ENCODE results near the gene FBXO33.

FBXO33 gene

DNA sequence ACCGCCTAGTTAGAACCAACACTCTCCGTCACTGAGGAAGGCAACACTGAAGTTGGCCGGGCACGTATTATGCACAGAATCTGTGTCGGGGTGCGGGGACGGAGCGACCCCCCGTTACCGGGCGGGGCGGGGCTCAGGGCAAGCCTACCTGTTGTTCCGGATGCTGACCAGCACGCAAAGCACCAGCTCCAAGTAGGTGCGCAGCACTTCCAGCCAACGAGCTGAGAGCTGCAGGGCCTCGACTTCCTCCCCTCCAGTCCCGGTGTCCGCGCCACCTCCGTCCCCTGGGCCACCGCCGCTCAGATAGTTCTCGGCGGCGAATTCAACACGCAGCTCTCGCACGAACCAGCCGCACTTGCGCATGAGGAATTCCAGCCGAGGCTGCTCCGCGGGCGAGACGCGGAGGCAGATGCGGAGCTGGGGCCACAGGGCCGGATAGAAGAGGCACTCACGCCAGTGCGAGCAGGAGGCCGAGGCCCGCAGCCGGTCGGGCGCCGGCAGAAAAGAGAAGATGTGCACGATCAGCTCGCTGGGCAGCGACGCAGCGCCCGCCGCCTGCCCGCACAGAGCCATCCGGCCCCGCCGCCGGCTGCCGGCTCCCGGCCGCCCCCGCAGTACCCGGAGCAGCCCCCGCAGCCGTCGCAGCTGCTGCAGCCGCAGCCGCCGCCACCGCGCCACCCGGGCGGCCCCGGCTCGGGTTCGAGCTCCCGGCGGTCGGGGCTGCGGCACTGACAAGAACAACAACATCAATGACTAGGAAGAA is 636 bp downstream of the FBXO33 start:
- DNase-seq (ENCODE audit: low spot score): no peak

DNA sequence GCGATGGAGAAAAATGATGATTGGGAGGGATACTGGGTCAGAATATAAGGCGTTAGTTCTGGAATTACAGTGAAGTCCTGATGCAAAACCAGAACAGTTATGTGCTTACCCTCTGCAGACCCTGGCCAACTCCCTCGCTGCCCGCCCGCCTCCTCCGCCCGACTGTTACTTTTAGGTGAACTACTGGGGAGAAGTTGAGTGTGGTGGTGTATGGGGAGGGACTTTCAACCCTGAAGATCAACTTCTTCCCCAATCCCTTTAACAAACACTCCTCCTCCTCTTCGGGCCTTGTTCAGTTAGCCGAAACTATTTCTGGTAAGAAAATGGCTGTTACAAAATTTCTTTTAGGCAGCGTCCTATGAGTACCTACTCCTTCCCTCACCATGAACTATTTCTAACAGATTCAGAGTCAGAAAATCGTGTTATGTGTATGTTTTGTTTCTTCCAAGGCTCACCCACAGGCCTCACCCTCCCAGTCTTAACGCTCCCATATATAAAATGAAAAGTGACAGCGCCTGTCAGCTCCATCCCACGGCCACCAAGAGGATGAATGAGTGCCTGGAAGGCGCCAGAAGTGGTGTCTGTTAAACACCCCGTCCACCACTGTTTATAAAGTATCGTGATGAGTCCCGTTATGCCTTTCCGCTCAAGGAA is 1.3 kb downstream of the FBXO33 start:
- DNase-seq (ENCODE audit: low spot score): no peak

DNA sequence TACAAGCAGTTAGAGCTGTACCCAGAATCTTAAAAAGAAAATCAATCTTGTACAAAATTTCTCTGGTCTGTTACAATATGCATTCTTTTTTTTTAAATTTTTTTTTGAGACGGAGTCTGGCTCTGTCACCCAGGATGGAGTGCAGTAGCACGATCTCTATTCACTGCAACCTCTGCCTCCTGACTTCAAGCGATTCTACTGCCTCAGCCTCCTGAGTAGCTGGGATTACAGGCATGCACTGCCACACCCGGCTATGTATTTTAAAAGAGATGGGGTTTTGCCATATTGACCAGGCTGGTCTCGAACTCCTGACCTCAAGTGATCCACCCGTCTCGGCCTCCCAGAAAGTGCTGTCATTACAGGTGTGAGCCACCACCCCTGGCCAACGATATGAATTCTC is 4.1 kb downstream of the FBXO33 start:
- DNase-seq (ENCODE audit: low spot score): no peak

DNA sequence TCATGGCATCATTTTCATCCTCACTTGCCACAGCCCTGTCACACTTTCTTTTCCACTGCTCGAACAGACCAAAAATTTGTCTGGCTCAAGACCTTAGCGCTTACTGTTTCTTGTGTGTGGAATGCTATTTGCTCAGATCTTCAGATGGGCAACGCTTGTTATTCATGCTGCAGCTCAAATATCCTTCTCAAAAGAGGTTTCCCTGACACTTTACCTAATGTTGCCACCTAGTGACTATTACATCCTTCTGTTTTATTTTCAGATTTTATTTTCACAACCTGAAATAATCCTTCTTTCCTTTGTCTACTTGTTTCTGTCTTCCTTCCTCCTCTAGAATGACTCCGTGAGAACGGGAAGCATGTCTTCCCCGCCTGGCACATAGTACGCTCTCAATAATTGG is 5.6 kb downstream of the FBXO33 start:
- DNase-seq (ENCODE audit: low spot score): no peak

DNA sequence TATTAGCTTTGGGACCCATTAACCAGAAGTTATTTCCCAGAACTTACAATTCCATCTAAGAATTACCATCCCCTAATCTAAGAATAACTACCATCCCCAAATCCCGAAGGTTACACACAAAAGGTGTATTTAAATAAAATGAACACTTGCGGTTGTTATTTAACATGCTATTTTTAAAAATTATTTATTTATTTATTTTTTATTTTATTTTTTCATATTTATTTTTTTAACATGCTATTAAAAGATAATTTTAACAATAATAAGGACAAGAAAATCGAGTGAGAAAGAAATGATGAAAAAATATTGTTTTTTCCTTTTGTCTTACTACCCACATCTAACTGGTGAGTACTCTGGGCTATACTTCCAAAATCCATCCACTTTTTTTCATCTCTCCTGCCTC is 6.3 kb downstream of the FBXO33 start:
- DNase-seq (ENCODE audit: low spot score): no peak

DNA sequence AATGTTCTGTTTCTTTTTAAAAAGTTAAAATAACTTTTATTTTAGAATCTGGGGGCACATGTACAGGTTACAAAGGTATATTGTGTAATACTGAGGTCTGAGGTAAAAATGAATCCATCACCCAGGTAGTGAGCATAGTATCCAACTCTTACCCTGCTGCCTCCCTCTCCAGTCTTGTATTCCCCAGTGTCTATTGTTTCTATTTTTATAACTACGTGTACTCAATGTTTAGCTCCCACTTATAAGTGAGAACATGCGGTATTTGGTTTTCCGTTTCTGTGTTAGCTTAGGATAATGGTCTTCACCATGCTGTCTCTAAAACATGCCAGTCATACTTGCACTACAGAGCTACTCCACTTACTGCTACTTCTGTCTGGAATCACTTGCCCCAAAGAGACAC is 8.4 kb downstream of the FBXO33 start:
- DNase-seq (ENCODE audit: low spot score): no peak

DNA sequence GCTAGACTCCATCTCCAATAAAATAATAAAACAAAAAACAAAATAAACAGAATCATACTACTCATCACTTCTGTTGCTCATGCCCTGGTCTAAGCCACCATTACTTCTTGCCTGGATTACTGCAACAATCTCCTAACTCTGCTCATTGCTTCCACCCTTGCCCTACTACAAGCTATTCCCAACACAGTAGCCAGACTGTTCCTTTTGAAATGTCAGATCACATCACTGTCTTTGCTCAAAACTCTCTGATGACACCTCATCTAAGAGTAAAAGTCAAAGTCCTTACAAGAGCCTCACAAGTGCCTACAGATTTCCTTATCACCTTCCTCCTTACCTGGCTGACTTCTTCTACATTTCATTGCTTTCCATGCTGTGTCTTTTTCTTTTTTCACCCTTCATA is 10.0 kb downstream of the FBXO33 start:
- DNase-seq (ENCODE audit: low spot score): no peak

DNA sequence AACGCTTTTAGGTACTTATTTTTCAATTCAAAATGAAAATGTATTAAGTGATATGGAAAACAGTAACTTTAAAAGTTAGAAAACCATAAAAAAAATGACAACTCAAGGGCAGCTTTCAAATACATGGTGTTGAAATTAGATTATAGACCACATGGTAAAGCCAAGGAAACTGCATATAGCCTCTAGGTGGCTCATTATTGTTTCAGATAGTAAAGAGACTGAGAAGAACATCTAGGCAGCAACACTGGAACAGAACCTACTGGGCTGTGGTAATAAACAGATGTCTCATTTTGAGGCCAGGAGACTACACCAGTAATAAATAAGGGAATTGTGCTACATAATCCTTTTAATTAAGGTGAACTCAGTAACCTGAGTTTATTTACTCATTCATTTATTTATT is 13.0 kb downstream of the FBXO33 start:
- no peak for DNase-seq (ENCODE audit: low spot score)

DNA sequence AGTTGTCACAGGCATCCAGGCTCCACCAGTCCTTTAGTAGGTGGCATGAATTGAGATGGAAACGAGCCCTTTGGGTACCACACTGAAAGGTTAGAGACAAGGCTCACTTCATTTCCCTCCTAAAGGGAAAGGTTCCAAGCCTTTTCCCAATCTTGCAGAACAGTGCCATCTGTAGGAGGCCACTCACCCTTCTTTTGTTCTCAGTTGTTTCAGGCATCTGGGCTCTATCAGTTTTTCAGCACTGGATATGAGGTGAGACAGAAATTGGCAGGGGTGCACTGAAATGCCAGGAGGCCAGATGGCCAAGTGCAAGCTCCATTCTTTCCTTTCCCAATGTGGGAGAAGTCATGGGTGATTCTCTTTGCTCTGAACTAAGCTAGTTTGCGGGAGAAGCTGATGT is 15.2 kb downstream of the FBXO33 start:
- no peak for DNase-seq (ENCODE audit: low spot score)

DNA sequence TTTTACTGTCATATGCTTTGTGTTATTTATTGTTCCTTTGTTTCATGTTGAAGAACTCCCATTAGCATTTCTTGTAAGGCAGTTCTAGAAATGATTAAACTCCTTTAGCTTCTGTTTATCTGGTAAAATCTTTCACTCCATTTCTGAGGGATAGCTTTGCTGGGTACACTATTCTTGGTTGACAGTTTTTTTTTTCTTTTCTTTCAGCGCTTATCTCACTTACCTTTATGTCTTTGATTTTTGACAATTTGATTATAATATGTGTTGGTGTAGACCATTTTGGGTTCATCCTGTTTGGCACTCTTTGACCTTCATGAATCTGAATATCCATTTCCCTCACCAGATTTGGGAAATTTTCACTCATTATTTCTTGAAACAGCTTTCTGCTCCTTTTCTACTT is 16.2 kb downstream of the FBXO33 start:
- no peak for DNase-seq (ENCODE audit: low spot score)

DNA sequence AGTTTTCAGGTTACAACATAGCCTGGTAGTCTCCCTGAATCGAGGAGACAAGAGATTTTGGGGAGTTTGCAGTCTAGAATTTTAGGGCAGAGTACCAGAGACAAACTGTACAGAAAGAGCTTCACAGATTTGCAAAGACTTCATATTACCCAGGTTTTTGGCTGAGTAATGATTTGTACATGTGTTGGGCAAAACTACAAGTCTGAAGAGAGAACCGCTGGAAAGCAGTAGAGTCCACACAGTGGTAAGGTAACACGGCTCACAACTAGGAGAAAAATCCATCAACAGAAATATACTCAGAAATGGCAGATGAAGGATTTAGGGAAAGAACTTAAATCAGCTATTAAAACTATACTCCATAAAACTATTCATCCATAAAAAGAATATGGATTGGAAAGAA is 25.7 kb downstream of the FBXO33 start:
- DNase-seq (ENCODE audit: low spot score): no peak

DNA sequence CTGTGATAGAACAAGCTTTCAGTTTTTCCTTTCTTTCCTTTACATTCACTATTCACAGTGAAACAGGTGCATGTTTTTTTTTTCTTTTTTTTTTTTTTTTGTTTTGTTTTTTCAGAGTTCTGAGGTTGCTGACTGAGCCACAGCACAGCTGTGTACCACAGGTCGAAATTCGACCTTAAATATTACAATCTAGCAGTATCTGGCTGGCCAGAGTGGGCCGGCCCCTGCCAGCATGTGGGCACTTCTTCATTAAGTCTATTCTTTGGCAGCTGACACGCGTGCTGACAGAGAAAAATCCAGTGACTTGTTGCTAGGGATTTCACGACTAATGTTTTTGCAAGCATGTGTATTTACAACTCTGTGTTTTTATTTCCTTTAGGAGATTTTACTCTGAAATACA is 33.9 kb downstream of the FBXO33 start:
- no peak for DNase-seq (ENCODE audit: low spot score)

DNA sequence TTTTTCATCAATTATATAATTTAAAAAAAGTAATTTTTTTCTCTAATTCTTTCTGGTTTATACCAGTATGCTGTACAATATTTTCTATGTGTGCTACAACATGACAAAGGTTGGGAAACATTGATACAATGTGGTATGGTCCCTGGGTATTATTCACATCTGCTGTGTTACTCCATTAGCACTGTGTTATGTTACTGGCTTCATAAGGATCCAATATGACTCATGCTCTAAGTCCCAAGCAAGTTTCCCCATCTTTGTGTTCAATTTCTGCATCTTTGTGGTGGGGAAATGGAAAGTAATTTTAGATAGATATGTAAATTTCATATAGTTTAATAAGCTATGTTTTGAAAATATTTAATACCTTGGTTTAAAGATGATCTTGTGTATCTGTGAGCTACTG is 35.8 kb downstream of the FBXO33 start:
- DNase-seq (ENCODE audit: low spot score): no peak

DNA sequence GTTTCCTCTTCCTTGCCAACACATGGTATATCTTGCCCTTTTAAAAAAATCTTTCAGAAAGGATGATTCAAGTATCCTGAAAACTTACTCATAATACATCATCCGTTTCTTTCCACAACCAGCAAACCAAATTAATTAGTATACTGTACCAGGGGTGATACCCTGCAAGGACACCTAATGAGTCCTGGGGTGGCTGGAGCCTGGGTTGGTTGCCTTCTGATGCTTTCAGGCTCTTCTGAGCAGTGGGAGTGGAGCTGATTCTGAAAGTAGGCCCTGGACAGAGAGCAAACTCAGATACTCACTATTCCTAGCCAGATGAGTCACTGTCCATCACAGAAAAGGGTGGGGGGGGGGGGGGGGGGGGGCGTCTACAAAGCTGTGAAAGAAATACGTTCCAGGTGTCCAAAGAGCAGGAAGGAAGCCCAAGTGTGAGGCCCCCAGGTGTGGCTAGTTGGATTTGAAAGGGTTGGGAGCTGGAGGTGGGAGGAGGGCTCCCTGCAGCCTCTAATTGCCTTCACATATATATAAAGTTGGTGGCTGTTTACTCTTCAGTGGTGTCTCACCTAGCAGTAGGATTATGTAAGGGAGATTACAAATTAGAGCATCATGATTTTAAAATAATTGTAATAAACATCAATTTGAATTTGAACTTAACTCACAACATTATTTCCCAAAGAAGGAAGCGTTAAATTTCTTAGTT is 36.5 kb downstream of the FBXO33 start:
- no peak for DNase-seq (ENCODE audit: low spot score)

DNA sequence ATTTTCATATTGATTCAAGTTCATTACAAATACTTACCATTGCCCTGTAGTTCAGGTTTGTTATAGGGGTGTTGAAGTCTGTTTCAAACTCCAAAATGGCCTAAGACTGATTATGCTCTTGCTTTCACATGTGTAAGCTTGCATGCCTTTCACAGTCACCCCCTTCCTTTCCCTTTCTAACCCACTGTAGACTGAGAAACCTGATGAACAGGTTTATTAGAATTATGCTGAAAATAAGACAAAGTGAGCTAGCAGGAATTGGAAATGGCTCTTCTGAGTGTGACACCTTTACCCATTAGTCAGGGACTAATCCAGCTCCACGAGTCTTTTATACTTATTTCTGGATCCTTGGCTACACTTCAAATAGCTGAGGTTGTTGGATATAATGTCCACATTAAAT is 38.9 kb downstream of the FBXO33 start:
- no peak for DNase-seq (ENCODE audit: low spot score)

DNA sequence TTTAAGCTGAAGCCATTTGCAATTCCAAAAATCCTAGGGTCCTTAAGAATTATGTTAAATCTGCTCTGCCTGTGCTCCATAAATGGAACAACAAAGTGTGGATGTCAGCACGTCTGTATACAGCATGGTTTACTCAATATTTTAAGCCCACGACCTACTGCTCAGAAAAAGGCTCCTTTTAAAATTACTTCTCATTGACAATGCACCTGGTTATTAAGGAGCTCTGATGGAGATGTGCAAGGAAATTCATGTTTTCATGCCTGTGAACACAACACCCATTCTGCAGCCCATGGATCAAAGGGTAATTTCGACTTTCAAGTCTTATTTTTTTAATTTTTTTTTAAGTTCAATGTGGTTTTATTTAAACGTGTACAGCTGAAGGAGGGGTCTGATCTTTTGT is 48.1 kb downstream of the FBXO33 start:
- no peak for DNase-seq (ENCODE audit: low spot score)

DNA sequence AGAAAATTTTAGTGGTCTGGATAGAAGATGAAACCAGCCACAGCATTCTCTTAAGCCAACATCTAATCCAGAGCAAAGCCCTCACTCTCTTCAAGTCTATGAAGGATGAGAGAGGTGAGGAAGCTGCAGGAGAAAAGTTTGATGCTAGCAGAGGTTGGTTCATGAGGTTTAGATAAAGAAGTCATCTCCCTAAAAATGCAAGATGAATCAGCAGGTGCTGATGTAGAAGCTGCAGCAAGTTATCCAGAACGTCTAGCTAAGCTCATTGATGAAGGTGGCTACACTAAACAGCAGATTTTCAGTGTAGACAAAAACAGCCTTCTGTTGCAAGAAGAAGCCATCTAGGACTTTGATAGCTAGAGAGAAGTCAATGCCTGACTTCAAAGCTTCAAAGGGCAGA is 48.5 kb downstream of the FBXO33 start:
- no peak for DNase-seq (ENCODE audit: low spot score)

DNA sequence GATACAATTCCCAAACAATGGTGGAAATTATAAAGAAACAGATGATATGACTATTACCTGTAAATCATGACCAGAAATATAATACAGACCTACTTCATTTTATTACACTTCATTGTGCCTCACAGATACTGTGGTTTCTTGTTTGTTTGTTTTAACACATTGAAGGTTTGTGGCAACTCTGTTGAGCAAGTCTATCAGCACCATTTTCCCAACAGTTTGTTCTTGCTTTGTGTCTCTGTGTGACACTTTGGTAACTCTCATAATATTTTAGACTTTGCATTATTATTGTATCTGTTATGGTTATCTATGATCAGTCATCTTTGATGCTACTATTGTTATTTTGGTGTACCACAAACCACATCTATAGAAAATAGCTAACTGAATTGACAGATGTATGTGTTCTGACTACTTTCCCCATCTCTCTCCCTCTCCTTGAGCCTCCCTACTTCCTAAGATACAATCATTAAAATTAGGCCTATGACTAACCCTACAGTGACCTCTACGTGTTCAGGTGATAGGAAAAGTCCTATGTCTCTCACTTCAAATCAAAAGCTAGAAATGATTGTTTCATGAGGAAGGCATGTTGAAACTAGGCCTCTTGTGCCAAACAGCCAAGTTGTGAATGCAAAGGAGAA is 49.1 kb downstream of the FBXO33 start:
- DNase-seq (ENCODE audit: low spot score): no peak

DNA sequence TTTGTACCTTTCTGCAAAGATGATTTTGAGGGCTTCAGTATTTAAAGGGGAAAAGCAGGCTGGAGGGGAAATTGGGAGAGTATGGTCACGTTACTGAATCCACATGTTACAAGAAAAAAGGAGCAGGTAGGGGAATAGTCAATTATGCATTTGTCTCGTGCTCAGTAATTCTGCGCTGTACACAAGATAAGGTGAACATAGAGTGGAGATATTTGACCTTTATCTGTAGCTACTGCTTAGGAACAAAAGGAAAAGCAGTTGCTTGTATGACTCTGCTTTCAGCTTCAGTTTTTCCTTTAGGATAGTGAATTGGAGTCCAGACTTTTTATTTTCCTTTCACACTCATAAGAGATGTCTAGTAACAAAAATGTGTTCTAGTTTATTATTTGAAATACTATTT is 49.8 kb downstream of the FBXO33 start:
- no peak for DNase-seq (ENCODE audit: low spot score)

DNA sequence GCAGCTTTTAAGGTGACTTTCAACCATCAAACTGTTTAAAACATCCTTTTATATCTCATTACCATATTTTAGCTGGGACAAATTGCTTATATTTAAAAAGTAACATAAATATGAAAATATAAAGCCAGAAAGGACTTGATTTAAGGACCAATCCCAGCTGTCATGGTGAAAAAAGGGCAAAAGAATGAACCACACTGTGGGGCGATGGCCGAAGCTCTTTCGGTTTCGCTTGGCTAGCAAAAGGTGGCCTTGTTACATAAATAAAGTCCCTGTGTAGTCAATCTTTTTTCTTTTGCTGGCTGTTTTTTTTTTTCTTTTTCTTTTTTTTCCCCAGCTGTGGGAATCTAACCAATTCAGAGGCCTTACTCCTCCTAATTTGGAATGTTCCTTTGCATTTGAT is 50.9 kb downstream of the FBXO33 start:
- no peak for DNase-seq (ENCODE audit: low spot score)

DNA sequence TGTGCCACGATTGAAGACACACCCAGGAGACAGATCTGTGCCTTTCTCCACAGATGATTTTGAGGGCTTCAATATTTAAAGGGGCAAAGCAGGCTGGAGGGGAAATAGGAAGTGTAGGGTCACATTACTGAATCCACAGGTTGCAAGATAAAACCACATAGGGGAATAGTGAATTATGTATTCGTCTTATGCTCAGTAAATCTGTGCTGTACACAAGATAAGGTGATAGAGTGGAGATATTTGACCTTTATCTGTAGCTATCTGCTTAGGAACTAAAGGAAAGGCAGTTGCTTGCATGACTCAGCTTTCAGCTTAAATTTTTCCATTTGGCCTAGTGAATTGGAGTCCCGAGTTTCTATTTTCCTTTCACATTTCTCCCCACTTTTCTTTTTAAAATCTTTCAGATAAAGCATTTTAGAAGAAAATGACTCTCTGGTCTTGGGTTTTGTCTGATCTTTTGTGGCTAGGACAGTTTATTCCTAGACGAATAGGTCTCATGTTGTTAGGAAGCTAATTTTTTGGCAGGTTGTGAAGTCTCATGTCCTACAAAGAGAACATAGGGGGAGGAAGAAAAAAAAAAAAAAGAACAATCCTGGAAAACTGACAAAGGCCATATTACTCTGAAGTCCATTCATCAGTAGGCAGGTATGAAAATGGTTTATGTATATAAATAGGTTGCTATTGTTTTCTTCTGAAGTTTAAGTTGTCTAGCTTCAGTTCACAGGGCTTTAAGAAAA is 55.4 kb downstream of the FBXO33 start:
- DNase-seq (ENCODE audit: low spot score): no peak

DNA sequence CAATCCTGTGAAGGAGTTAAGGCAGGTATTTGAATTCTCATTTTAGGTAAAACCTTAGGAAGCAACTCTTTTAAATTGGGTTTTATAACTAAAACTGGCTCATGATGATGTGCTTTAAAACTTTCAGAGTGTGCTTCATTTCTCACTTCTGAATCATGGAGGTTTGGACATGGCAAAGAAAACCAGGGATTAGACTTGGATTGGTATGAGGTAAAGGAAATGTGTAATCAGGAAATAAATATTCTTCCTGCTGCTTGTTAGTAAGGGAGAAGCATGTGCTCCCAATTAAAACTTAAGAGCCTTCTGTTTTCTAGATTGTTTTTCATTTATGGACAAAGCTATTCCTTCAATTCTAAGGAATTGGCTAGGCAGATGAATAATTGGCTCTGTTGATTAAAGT is 57.4 kb downstream of the FBXO33 start:
- no peak for DNase-seq (ENCODE audit: low spot score)
